Measurements from ENCODE around the gene ANO3.
"Not testable (repeated sequence)": the region's sequence is repeated elsewhere in the genome, so short reads cannot be mapped to it uniquely, and the experiment has no call there.

Gene ANO3

GRCh38 chr11:26599876-26600434 lies 268.0 kb downstream of the ANO3 start:
- H3K4me3 ChIP-seq (ENCODE audit: low read depth, low read length), result no peak overlapping the region
- no peak for DNase-seq (ENCODE audit: low read depth)

- H3K4me3 ChIP-seq (ENCODE audit: low read depth, low read length), result no peak overlapping the region
- DNase-seq (ENCODE audit: low read depth), result no peak
Observed at GRCh38 chr11:26607725-26608506, 276.0 kb downstream of the ANO3 start.

- no peak overlapping the region for H3K4me3 ChIP-seq (ENCODE audit: low read depth, low read length)
- DNase-seq (ENCODE audit: low read depth), result no peak
Observed at GRCh38 chr11:26608507-26609146, 276.7 kb downstream of the ANO3 start.

GRCh38 chr11:26613759-26614158 lies 281.8 kb downstream of the ANO3 start:
- H3K4me3 ChIP-seq (ENCODE audit: low read depth, low read length), result no peak overlapping the region

GRCh38 chr11:26618441-26618840 lies 286.5 kb downstream of the ANO3 start:
- DNase-seq (ENCODE audit: low read depth), result no peak
- no peak overlapping the region for H3K4me3 ChIP-seq (ENCODE audit: low read depth, low read length)

More at GRCh38 chr11:26613759-26614158, 281.8 kb downstream of the ANO3 start:
- no peak for DNase-seq (ENCODE audit: low read depth)

GRCh38 chr11:26620282-26621045 lies 288.5 kb downstream of the ANO3 start:
- H3K4me3 ChIP-seq (ENCODE audit: low read depth, low read length), result no peak overlapping the region
- DNase-seq (ENCODE audit: low read depth), result no peak

GRCh38 chr11:26621132-26621531 lies 289.2 kb downstream of the ANO3 start:
- H3K4me3 ChIP-seq (ENCODE audit: low read depth, low read length), result no peak overlapping the region
- DNase-seq (ENCODE audit: low read depth), result peak; percentile 90

GRCh38 chr11:26622181-26622580 lies 290.3 kb downstream of the ANO3 start:
- no peak for DNase-seq (ENCODE audit: low read depth)
- H3K4me3 ChIP-seq (ENCODE audit: low read depth, low read length), result no peak overlapping the region

- DNase-seq (ENCODE audit: low read depth), result peak; percentile 8
- no peak overlapping the region for H3K4me3 ChIP-seq (ENCODE audit: low read depth, low read length)
Observed at GRCh38 chr11:26623076-26623659, 291.2 kb downstream of the ANO3 start.

GRCh38 chr11:26626346-26626745 lies 294.4 kb downstream of the ANO3 start:
- peak; percentile 45 for DNase-seq (ENCODE audit: low read depth)
- no peak overlapping the region for H3K4me3 ChIP-seq (ENCODE audit: low read depth, low read length)

- H3K4me3 ChIP-seq (ENCODE audit: low read depth, low read length), result no peak overlapping the region
- no peak for DNase-seq (ENCODE audit: low read depth)
Observed at GRCh38 chr11:26632691-26633159, 300.8 kb downstream of the ANO3 start.

GRCh38 chr11:26643314-26643713 lies 311.4 kb downstream of the ANO3 start:
- DNase-seq (ENCODE audit: low read depth); H3K4me3 ChIP-seq (ENCODE audit: low read depth, low read length): not testable (repeated sequence)

- DNase-seq (ENCODE audit: low read depth), result peak; percentile 22
- H3K4me3 ChIP-seq (ENCODE audit: low read depth, low read length), result no peak overlapping the region
Observed at GRCh38 chr11:26649884-26650283, 318.0 kb downstream of the ANO3 start.

GRCh38 chr11:26651916-26652315 lies 320.0 kb downstream of the ANO3 start:
- no peak overlapping the region for H3K4me3 ChIP-seq (ENCODE audit: low read depth, low read length)
- no peak for DNase-seq (ENCODE audit: low read depth)

- DNase-seq (ENCODE audit: low read depth), result no peak
- H3K4me3 ChIP-seq (ENCODE audit: low read depth, low read length), result no peak overlapping the region
Observed at GRCh38 chr11:26655287-26655686, 323.4 kb downstream of the ANO3 start.

- H3K4me3 ChIP-seq (ENCODE audit: low read depth, low read length), result no peak overlapping the region
- DNase-seq (ENCODE audit: low read depth), result no peak
Observed at GRCh38 chr11:26662916-26663315, 331.0 kb downstream of the ANO3 start.

- H3K4me3 ChIP-seq (ENCODE audit: low read depth, low read length), result no peak overlapping the region
- DNase-seq (ENCODE audit: low read depth), result no peak
Observed at GRCh38 chr11:26665036-26665435, 333.1 kb downstream of the ANO3 start.

- no peak for DNase-seq (ENCODE audit: low read depth)
- no peak overlapping the region for H3K4me3 ChIP-seq (ENCODE audit: low read depth, low read length)
Observed at GRCh38 chr11:26665946-26666345, 334.0 kb downstream of the ANO3 start.

GRCh38 chr11:26675233-26675928 lies 343.5 kb downstream of the ANO3 start:
- no peak overlapping the region for H3K4me3 ChIP-seq (ENCODE audit: low read depth, low read length)
- no peak for DNase-seq (ENCODE audit: low read depth)

Measured in skeletal muscle cell (primary cell).